ENCODE measurements around the gene VSTM5.

VSTM5 gene

DNA sequence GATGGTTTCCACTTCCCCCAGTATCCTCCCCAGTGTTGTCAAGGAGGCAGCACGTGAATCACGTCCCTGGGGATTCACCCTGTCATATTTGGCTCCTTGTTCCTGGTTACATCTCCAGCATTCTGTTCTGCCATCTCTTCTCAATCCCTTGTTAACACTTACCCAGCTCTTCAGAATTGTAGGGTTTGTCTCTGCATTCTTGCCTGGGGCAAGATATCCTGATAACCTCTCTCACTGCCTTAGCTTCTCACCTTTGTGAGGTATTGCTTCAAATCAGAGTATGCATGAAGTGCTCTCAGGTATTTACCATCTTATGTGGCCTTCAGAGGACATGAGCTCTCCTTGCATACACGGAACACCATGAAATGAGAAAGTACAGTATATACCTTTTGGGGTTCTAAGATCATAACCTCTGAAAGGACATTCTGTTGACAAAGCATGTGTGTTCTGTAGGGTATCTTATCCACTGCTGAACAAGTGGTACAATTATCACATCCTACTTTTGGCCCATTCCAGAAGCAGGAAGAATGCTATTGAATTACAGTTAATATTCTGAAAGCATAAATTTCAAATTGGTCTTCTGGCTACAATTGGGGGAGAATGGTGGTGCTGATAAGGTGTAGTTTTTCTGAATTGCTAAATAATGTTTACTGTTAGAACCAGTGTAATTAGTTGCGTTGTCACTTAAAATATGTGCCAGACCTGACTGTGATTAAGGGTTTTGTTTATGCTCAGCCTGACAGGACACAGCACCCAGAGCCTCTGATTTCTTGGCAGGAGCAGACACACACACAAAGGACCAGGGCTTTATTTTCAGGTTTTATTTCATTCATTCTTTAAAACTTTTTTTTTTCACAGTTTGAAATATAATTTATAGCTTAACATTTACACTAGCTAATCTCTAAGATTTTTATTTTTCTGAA, 32.7 kb downstream of the VSTM5 start:
- peaks cover 8% of the 10 kb centered on the region for H3K4me1 ChIP-seq
- TF ChIP-seq, protein P1, sequence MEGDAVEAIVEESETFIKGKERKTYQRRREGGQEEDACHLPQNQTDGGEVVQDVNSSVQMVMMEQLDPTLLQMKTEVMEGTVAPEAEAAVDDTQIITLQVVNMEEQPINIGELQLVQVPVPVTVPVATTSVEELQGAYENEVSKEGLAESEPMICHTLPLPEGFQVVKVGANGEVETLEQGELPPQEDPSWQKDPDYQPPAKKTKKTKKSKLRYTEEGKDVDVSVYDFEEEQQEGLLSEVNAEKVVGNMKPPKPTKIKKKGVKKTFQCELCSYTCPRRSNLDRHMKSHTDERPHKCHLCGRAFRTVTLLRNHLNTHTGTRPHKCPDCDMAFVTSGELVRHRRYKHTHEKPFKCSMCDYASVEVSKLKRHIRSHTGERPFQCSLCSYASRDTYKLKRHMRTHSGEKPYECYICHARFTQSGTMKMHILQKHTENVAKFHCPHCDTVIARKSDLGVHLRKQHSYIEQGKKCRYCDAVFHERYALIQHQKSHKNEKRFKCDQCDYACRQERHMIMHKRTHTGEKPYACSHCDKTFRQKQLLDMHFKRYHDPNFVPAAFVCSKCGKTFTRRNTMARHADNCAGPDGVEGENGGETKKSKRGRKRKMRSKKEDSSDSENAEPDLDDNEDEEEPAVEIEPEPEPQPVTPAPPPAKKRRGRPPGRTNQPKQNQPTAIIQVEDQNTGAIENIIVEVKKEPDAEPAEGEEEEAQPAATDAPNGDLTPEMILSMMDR (IDR thresholded peaks at IDR 0.05; ENCODE audit: low read depth, low read length): no peak

DNA sequence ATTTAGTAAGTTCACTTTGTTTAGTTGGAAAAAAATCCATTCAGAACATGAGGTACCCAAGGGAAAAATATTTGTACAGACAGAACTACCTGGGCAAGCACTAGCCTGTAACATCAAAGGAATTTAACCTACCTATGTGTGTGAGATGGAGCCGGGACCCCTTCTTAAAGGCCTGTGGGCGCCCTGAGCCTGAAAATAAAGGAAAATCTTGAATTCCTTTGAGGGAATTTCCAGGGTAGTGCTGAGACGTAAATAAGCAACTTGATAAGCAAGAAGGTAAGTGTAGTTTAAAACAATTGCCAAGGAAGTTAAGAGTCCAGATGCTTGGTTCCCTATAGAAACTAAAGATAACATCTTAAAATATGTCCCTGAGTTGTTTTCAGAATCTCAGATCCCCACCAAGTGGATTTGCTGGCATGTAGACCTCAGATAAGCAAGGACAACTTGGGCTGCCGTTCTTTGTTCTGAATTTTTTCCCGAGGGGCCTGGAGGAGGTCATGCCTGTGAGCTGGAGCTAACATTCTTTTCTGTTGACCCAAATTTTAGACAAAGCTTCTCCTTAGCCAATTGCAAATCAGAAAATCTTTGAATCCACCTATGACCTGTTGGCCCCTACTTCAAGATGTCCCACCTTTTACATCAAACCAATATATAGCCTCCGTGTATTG, 35.3 kb downstream of the VSTM5 start:
- no peaks in the 10 kb centered on the region for H3K27me3 ChIP-seq
- H3K4me1 ChIP-seq: peaks cover 8% of the 10 kb centered on the region
- no peaks in the 10 kb centered on the region for H3K9me3 ChIP-seq
- peaks cover 49% of the 10 kb centered on the region for H3K36me3 ChIP-seq
- H3K4me3 ChIP-seq (ENCODE audit: low read depth, low read length): no peak overlapping the region
- TF ChIP-seq, protein P1 (IDR thresholded peaks at IDR 0.05; ENCODE audit: low read depth, low read length): no peak
- DNase-seq: no peak

More for the DNA sequence above, 32.7 kb downstream of the VSTM5 start:
- Histone ChIP-seq H3K27me3 (no peaks in the 10 kb centered on the region), H3K4me3 (ENCODE audit: low read depth, low read length) (no peak overlapping the region), H3K36me3 (peaks cover 25% of the 10 kb centered on the region), H3K9me3 (no peaks in the 10 kb centered on the region)
- DNase-seq: peak; percentile 26

DNA sequence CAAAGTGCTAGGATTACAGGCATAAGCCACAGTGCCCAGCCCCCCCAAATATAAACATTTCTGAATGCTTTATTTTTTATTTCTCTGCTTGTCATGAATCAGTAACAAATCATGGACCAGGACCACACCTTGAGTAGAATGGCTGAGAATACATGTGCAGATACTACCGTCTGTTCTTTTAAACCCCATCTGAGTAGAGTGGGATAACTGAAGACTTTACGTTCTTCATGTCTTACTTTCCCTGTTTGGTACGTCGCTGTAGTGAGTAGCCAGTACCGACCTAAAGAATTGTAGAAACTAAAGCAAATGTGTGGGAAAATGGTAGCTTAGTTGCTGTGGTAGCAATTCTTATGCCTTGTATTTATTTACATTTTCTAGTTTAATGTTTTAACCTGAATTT, 36.4 kb downstream of the VSTM5 start:
- TF ChIP-seq, protein P1 (IDR thresholded peaks at IDR 0.05; ENCODE audit: low read depth, low read length): no peak
- Histone ChIP-seq H3K36me3 (peaks cover 60% of the 10 kb centered on the region), H3K27me3 (no peaks in the 10 kb centered on the region), H3K4me1 (peaks cover 8% of the 10 kb centered on the region), H3K9me3 (no peaks in the 10 kb centered on the region), H3K4me3 (ENCODE audit: low read depth, low read length) (no peak overlapping the region)
- DNase-seq: no peak

DNA sequence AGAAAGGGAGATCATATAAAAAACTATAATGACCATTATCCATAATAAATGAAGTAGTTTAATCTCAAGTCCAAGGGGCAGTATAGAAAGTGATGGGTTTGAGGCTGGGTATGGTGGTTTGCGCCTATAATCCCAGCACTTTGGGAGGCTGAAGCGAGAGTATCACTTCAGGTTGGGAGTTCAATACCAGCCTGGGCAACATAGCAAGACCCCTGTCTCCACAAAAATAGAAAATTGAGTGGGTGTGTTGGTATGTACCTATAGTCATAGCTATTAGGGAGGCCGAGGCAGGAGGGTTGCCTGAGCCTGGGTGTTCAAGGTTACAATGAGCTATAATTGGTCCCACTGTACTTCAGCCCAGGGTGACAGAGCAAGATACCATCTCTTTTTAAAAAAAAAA, 42.4 kb downstream of the VSTM5 start:
- Histone ChIP-seq H3K4me3 (ENCODE audit: low read depth, low read length) (no peak overlapping the region), H3K36me3 (peaks cover 93% of the 10 kb centered on the region)
- TF ChIP-seq, protein P1 (IDR thresholded peaks at IDR 0.05; ENCODE audit: low read depth, low read length): no peak

DNA sequence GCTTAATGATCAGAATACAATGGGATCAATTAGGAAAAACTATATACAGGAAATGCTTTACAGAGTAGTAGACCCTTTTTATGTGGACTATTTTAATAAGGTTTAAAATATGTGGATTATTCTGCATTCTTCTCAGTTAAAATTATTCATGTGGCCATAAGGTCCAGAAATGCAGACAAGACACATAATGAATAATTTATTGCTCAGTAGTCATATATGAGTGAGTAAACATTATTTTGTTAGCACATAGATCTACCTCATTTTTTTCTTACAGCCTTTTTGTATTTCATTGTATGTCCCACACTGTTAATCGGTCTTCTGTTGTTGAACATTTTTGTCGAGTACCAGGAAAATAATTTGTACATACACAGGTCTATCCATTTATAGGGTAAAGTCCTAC, 45.5 kb downstream of the VSTM5 start:
- TF ChIP-seq, protein P1 (IDR thresholded peaks at IDR 0.05; ENCODE audit: low read depth, low read length): no peak
- peaks cover 93% of the 10 kb centered on the region for H3K36me3 ChIP-seq

More for the DNA sequence above, 42.4 kb downstream of the VSTM5 start:
- no peaks in the 10 kb centered on the region for H3K4me1 ChIP-seq
- H3K9me3 ChIP-seq: no peaks in the 10 kb centered on the region
- no peaks in the 10 kb centered on the region for H3K27me3 ChIP-seq
- no peak for DNase-seq

DNA sequence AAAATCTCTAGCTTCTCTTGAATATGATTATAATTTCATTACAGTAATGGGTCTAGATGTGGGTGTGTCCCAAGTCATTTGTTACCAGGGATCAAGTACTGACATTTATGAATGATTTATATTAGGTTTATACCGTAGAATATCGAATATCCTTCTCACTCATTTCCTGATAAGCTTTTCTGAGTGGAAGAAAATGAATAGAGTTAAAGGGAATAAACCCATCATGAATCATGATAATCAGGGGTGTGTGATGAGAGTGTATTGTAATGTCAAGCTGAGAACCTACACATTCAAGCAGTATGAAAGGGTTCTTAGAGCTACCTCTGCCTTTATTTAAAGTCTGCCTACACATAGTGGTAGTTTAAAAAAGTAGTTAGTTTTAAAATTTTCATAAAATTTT, 49.1 kb downstream of the VSTM5 start:
- no peak for DNase-seq
- H3K4me3 ChIP-seq (ENCODE audit: low read depth, low read length): no peak overlapping the region
- no peaks in the 10 kb centered on the region for H3K9me3 ChIP-seq
- TF ChIP-seq, protein P1 (IDR thresholded peaks at IDR 0.05; ENCODE audit: low read depth, low read length): no peak
- no peaks in the 10 kb centered on the region for H3K27me3 ChIP-seq
- H3K36me3 ChIP-seq: peaks cover 95% of the 10 kb centered on the region
- H3K4me1 ChIP-seq: no peaks in the 10 kb centered on the region

More for the DNA sequence above, 45.5 kb downstream of the VSTM5 start:
- no peaks in the 10 kb centered on the region for H3K27me3 ChIP-seq
- H3K4me3 ChIP-seq (ENCODE audit: low read depth, low read length): no peak overlapping the region
- no peaks in the 10 kb centered on the region for H3K9me3 ChIP-seq
- no peaks in the 10 kb centered on the region for H3K4me1 ChIP-seq
- DNase-seq: no peak

Measured in BE2C (cell line).